AG04450 (cell line): Measurements from ENCODE around the gene GRIN2C. TPM values are rescaled to one million over a fixed set of nuclear protein-coding genes. Genes with fewer than 3 reads are reported as not detected.

Source experiments
- CTCF ChIA-PET: fragments of 300-600, 350-600 bp; formaldehyde crosslinking; extraction: SDS; loops from one replicate; lab custom pipeline; 2022; ENCODE audit warnings: antibody characterized with exemption, inconsistent platforms; lab: Charles Lee
- POLR2A ChIA-PET: fragments of 350-600 bp; formaldehyde crosslinking; extraction: SDS; loops from one replicate; lab custom pipeline; 2021; ENCODE audit warnings: antibody characterized with exemption, inconsistent platforms; lab: Yijun Ruan, JAX
- DNase-seq: peaks from one replicate; pipeline ENCODE4 v3.0.0-alpha.2; 2011; ENCODE audit warnings: low read depth, low spot score
- H3K27ac ChIP-seq: one replicate; pipeline ENCODE4 v1.5.1; 2012; ENCODE audit warnings: low read depth, low read length, control low read depth
- H3K27me3 ChIP-seq: one replicate; pipeline ENCODE4 v1.6.0; 2012; ENCODE audit warnings: low read length; ENCODE audit not compliant: control insufficient read depth, insufficient read depth
- H3K4me3 ChIP-seq: 2 replicates; pipeline ENCODE4 v1.5.1; 2011; ENCODE audit warnings: mild to moderate bottlenecking, low read depth, low read length, control low read depth
- H3K9me3 ChIP-seq: 2 replicates; pipeline ENCODE4 v1.5.1; 2012; ENCODE audit warnings: low read length; ENCODE audit not compliant: control insufficient read depth, insufficient read depth
- CTCF ChIP-seq: IDR thresholded peaks from 2 replicates; pipeline ENCODE4 v1.5.1; 2011; ENCODE audit warnings: low read depth, low read length, control low read depth, inconsistent platforms
- polyA plus RNA-seq: library from polyadenylated mRNA; depleted of rRNA; stranded (reverse); fragments of >200 nt; gene quantifications from 2 replicates; pipeline ENCODE4 v1.2.3, GENCODE V29; 2011

GRIN2C gene
- polyA plus RNA-seq, 1 experiment: not detected

GRCh38 chr17:74842146-74842598 is 17.5 kb downstream of the GRIN2C start:
- ChIA-PET POLR2A (interaction anchor here (1.2 to 1.8 kb wide), 2 partner anchors 10 to 20 kb away, joined by 3 read pairs; no protein-coding TSS in a partner anchor), CTCF (interaction anchor here (1.0 to 5.8 kb wide), 8 partner anchors 12 to 119 kb away, joined by 3 to 42 read pairs (median 6); no protein-coding TSS in a partner anchor)
- Histone ChIP-seq H3K27ac (no peak overlapping the region), H3K4me3 (0 out of 2 replicates have a peak overlapping the region, but pooled peaks have one; percentile 13), H3K27me3 (peaks cover 5% of the 10 kb centered on the region), H3K9me3 (no peaks in the 10 kb centered on the region; the same call in 1 of the 2 replicates)
- DNase-seq: no peak
- TF ChIP-seq CTCF: no peak

- Histone ChIP-seq H3K9me3 (no peaks in the 10 kb centered on the region; the same call in 1 of the 2 replicates), H3K4me3 (no peak overlapping the region), H3K27me3 (peaks cover 5% of the 10 kb centered on the region), H3K27ac (no peak overlapping the region)
- ChIA-PET POLR2A (interaction anchor here (0.7 kb wide), 1 partner anchor 29 kb away, joined by 3 read pairs; no protein-coding TSS in a partner anchor), CTCF (interaction anchor here (1.6 to 2.2 kb wide), 2 partner anchors 25 to 50 kb away, joined by 9 to 16 read pairs; no protein-coding TSS in a partner anchor)
- DNase-seq: no peak
- no peak for TF ChIP-seq CTCF
Measured at GRCh38 chr17:74840989-74841666, 18.6 kb downstream of the GRIN2C start.

- Histone ChIP-seq H3K4me3 (no peak overlapping the region), H3K27me3 (peaks cover 5% of the 10 kb centered on the region), H3K9me3 (no peaks in the 10 kb centered on the region; the same call in 1 of the 2 replicates), H3K27ac (no peak overlapping the region)
- DNase-seq: no peak
- CTCF ChIA-PET: interaction anchor here (1.6 to 2.2 kb wide), 2 partner anchors 26 to 49 kb away, joined by 9 to 16 read pairs; no protein-coding TSS in a partner anchor
- TF ChIP-seq CTCF: no peak
- POLR2A ChIA-PET: interaction anchor here (0.7 kb wide), 1 partner anchor 30 kb away, joined by 3 read pairs; no protein-coding TSS in a partner anchor
Measured at GRCh38 chr17:74839990-74840852, 19.5 kb downstream of the GRIN2C start.

GRCh38 chr17:74838274-74838673 is 21.4 kb downstream of the GRIN2C start:
- Histone ChIP-seq H3K27me3 (peaks cover under 1% of the 10 kb centered on the region), H3K27ac (no peak overlapping the region), H3K4me3 (no peak overlapping the region), H3K9me3 (no peaks in the 10 kb centered on the region; the same call in 1 of the 2 replicates)
- TF ChIP-seq CTCF: no peak
- CTCF ChIA-PET: interaction anchor here (0.6 to 1.5 kb wide), 6 partner anchors 9 to 635 kb away, joined by 3 to 6 read pairs (median 3); no protein-coding TSS in a partner anchor
- DNase-seq: no peak
- POLR2A ChIA-PET: no interaction called here
